T-helper 9 cell (primary cell): ENCODE data around the gene PIGT.

Source experiments
- DNase-seq: peaks from one replicate; pipeline ENCODE4 v3.0.0-alpha.2; 2020

PIGT gene

DNA sequence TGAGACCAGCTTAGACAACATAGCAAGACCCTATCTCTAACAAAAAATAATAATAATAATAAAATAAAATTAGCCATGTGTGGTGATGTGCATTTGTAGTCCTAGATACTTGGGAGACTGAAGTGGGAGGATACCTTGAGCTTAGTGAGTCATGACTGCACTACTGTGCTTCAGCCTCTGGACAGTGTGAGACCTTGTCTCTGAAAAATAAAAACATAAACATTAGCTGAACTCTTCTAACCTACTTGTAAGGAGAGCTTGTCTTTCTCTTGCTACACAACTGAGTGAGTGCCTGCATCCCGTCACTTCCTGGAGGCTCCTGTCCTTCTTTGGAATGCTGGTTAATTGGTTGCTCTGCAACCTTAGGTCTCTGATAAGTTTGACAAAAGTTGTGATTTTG lies 13.0 kb upstream of the PIGT start:
- no peak for DNase-seq

DNA sequence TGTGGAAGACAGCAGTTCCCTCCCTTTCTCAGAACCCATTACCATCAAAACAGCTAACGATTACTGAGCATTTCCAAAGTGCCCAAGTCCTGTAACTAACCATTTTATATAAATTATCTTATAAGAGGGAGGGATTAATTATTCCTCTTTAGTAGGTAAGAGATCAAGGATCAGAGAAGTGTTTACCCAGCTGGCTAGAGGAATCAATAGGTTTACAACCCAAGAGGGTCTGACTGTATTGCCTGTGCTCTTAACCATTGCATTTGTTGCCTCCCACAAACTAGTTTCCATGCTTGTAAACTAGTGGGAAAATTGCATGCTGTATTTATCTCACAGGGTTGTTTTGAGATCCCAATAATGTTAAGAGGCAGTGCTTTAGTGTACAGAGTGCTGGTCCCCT lies 11.5 kb upstream of the PIGT start:
- DNase-seq: no peak

DNA sequence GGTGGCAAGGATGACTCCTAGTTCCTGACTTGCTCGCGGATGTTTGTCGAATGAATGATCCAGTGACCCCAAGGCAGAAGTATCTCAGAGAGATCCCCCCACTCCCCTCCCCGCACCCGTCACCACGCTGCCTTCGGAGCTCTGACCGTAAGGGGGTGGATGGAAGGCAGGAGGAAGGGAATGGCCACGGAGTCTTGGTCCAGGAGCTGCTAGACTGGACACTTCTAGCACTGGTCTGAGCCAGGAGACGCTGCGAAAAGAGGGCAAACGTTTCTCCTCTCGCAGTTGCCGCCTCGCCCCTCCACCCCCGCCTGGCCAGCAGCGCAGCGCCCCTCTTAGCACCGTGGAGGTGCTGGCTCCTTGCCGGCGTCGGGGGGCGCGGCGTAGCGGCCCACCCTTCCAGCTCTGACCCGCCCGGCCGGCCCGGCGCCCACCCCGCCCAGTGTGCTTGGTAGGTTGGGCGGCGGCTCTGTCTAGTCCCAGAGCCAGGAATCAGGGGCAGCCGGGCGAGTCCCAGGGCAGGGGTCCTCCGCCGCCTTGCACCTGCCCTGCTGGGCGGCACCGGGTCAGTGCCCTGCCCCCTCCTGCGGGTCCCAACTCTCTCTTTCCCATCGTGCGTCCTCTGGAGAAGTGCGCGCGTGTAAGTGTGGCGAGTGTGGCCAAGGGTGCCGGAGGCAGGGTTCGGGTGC lies 10.2 kb upstream of the PIGT start:
- DNase-seq: no peak

DNA sequence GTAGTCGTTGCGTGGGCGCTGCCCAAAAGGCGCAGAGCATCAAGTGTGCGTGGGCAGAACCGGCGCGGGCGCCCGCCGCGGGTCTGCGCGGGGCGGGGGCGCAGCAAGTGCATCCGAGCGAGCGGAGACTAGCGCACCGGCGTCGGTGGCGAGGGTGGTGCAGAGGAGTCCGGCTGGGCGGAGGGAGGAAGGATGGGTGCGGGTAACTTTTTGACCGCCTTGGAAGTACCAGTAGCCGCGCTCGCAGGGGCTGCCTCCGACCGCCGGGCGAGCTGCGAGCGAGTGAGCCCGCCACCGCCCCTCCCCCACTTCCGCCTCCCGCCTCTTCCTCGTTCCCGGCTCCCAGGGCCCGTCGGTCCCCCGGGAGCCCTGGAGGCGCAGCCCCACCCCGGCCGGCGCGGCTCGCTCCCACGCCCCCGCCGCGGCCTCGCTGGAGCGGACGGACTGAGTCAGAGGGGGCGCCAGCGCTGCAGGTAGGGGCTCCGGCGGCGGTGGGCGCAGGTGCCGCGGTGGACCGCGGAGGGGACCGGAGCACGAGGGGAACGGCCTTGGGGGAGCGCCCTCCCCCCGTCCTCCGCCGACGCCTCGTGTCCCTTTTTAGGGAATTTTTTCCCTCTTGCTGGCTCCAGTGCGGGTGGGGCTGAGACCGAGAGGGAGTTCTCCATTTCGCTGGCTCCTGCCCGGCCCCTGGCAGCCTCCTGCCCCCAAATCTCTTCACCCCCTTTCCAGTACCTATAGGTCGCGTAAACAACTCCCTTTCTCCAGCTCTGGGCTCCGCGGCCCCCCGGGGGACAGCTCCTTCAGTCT lies 9.5 kb upstream of the PIGT start:
- peak; percentile 38 for DNase-seq

DNA sequence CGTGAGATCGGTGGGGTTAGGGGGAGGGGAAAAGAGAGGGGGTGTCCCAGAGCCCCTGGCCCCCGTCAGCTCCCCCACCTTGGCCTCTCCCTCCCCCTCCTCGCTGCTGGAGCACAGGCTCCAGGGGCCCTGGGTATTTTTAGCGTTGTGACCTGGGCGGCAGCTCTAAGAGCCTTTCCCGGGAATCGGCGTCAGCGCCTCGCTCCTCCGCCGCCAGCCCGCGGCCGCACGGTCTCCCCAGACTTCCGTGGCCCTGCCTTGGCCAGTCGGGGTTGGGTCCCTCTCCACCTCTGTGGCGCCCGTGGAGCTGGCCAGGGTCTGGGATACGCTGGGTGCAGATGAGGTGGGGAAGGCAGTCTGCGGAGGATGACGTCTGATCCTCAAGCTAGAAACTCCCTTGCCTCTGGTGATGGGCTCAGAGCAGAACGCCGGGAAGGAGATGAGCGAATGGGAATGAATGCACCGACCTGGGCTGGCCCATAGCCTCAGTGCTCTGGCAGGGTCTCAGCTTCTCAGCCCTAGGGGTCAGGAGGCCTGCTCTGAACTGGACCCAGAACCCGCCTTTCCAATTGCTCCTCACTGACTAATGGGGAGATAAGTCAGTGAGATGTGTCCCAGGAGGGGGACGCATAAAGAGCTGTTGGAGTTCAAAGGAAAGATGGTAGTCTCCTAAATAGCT lies 8.7 kb upstream of the PIGT start:
- no peak for DNase-seq

DNA sequence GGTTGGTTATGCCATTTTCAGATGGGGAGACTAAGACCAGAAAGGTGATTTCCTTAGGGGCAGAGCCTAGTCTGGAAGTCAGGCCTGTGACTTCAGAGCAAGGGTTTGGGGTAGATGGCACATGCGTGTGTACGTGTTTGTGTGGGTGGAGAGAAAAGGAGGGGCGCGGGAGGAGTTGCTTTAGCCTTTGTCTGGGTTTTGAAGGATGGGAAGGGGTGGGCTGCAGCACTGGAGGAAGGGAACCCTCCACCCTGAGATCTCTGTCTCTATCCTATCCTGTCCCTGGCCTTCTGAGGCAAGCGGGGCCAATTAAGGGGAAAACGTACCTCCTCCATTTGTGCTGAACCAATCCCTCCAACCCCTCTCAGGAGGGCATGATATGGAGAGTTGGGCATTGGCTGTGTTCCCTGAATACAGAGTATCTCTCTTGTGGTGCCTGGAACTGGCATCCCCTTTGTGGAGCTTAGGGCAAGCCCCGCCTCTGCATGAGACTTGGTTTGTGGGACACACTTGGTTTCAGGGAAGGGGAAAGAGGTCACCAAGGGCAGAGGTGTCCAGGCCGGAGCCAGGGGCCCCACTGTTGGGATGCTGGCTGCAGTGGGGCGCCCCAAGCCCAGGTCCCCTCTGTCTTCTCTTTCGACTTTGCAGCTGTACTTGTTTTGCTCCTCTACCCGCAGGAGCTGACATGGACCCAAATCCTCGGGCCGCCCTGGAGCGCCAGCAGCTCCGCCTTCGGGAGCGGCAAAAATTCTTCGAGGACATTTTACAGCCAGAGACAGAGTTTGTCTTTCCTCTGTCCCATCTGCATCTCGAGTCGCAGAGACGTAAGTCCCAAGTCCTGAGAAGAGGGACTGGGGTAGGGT lies 7.9 kb upstream of the PIGT start, which contains the start of gene DBNDD2:
DBNDD2 (plus strand) TSS at position 507 of the 863 bp plus-strand sequence; CDS start at position 686, 179 bp downstream.
- DNase-seq: no peak

DNA sequence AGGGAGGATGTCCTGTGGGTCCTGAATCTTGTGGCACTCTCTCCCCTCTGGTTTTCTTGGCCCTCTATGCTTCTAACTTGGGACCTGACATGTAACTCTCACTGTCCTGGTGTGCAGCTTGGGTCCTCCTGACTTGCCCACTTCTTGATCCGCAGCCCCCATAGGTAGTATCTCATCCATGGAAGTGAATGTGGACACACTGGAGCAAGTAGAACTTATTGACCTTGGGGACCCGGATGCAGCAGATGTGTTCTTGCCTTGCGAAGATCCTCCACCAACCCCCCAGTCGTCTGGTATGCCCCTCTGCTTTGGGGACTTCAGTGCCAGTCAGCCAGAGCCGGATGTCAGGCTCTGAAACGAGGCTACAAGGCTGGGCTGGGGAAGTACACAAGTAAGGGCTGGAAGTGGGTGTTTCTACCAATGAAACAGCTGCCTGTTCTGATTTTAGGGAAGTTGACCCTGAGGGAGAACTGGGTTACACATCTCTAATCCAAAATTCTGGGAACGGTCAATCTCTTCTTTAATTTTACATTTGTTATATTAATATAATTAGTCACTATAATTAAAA lies 7.2 kb upstream of the PIGT start:
- no peak for DNase-seq

DNA sequence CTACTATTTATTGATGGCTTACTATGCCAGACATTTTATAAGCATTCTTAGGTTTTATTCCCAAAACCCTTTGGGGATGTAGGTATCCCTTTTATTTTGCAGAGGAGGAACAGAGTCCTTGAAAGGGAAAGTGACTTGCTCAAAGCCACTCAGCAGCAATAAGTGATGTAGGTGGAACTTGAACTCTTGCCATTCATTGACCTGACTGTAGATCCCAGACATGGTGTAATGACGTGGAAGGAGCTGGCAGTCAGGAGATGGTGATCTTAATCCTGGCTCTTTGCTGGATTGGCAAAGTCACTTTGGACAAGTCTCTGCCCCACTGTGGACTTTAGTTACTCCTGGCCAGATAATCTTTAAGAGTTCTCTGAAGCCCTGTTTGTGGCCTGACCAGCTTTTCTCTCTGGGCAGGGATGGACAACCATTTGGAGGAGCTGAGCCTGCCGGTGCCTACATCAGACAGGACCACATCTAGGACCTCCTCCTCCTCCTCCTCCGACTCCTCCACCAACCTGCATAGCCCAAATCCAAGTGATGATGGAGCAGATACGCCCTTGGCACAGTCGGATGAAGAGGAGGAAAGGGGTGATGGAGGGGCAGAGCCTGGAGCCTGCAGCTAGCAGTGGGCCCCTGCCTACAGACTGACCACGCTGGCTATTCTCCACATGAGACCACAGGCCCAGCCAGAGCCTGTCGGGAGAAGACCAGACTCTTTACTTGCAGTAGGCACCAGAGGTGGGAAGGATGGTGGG lies 6.2 kb upstream of the PIGT start:
- no peak for DNase-seq

DNA sequence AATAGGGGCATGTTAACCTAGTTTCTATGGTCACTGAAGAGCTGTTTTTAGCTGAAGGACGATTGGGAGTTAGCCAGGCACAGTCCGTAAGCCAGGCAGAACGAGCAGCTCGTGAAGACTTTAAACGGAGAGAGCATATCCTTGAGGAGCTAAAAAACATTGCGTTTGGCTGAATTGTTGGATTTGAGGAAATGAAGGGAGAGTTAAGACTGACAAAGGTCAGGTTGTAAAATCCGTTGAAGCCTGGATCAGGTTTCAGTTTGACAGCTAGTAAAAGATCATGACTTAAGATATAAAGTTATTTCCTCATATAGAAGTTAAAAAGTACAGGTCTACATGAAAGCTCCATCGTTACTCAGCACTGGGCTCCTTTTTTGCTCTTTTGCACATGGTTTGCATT lies 5.1 kb upstream of the PIGT start:
- DNase-seq: no peak

DNA sequence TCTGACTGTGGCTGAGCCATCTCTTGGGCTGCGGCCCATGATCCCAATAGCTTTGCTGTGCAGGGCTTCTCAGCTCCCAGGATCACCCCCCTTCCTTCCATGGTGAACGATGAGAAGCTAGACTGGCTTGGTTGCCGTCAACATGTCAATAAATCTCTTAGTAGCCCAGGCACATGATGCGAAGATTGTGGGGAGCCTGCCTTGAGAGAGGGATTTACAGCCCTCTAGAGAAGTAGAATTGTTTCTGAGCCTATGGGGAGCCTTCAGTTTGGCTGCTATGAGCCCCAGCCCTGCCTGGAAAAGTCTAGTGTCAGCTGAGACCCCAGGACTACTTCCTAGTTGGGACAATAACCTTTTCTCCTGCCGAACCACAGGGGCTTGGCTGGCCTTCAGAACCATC lies 3.3 kb upstream of the PIGT start:
- no peak for DNase-seq

DNA sequence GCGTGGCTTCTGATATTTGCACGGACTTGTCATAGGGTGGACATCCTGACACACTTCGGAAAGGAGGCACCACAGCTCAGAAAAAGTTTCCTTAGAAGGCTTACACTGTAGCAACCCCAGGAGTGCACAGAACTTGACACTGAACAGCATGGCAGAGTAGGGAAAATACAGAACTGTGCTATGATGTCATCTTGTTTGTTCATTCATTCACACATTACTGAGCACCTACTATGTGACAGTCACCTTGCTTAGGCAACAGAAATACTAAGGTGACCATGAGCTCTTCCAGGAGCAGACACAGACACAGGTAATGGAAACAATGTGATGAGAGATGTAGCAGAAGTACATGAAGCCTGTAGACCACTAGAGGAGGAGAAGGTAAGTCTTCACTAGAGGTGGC lies 2.5 kb upstream of the PIGT start:
- DNase-seq: no peak

DNA sequence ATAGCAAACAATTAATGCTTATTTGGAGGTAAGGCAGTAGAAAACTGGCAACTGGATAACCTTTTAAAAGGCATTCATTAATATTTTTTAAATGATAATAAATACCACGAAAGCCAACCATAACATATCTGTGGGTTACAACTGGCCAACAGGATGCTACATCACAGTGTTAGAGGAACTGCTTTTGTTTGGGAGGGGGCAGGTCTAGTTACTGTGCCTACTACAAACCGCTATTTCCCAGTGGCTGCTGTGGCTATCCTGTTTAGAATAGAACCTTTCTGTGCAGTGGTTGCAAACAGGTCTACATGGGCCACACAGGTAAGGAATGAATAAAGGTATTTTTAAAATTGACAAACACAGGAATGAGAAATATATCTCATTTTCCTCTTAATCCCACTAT lies 976 bp downstream of the PIGT start:
- no peak for DNase-seq

DNA sequence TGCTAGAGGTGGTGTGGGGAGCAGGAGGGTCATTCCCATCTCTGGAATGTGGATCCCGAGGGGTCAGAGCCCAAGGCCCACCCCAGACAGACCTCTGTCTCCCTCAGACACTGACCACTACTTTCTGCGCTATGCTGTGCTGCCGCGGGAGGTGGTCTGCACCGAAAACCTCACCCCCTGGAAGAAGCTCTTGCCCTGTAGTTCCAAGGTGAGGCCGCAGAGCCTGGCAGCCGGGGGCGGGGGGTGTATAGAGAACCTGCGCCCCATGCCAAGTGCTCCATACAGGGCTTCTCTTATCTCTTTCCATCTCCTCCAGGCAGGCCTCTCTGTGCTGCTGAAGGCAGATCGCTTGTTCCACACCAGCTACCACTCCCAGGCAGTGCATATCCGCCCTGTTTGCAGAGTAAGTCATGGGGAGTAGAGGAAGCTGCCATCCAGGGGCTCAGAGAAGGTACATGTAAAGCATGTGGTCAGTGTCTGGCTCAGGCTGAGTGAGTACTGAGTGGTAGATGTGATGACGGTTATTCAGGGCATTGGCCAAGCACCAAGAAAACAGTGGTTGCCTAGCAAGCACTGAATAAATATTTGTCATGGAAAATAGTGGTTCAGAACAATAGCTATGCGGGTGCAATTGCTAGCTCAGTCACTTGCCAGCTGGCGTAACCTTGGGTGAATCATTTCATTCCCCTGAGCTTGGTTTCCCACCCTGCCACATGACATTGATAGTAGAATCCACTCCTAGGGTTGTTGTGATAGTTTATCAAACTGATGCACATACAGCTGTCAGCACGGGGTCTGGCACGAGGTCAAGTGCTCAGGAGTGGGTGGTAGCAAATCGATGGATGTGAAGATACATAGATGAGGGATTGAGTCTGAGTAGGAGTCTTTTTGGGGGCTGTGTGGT lies 3.5 kb downstream of the PIGT start:
- DNase-seq: no peak

DNA sequence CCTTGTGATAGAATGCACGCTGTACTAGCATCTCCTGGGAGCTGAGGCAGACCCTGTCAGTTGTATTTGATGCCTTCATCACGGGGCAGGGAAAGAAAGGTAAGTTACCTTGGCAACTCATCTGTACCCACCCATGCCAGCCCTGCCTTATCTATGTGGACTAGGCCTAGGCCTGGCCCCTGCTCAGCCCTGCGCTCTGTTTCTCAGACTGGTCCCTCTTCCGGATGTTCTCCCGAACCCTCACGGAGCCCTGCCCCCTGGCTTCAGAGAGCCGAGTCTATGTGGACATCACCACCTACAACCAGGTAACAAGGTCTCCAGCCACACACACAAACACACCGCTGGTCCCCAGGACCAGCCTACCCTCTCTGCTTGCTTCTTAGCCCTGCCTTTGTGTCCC lies 4.2 kb downstream of the PIGT start:
- DNase-seq: no peak

DNA sequence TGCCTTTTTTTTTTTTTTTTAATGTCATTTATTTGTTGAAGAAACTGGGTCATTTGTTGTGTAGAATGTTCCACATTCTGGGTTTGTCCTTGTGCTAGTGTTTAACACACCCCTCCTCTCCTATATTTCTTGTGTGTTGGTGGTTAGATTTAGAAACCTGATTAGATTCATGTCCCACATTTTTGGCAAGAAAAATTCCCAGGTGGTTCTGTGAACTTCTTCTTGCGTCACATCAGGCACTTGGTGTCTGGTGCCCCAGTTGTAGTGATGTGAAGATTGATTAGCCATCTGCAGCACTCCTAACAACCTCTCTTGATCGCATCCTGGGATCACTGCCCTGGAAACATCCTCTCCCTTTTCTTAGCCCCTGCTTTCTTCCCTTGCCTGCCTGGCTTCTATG lies 7.8 kb downstream of the PIGT start:
- no peak for DNase-seq

DNA sequence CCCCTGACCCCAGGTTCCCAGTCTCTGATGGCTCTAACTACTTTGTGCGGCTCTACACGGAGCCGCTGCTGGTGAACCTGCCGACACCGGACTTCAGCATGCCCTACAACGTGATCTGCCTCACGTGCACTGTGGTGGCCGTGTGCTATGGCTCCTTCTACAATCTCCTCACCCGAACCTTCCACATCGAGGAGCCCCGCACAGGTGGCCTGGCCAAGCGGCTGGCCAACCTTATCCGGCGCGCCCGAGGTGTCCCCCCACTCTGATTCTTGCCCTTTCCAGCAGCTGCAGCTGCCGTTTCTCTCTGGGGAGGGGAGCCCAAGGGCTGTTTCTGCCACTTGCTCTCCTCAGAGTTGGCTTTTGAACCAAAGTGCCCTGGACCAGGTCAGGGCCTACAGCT lies 9.6 kb downstream of the PIGT start:
- DNase-seq: no peak

DNA sequence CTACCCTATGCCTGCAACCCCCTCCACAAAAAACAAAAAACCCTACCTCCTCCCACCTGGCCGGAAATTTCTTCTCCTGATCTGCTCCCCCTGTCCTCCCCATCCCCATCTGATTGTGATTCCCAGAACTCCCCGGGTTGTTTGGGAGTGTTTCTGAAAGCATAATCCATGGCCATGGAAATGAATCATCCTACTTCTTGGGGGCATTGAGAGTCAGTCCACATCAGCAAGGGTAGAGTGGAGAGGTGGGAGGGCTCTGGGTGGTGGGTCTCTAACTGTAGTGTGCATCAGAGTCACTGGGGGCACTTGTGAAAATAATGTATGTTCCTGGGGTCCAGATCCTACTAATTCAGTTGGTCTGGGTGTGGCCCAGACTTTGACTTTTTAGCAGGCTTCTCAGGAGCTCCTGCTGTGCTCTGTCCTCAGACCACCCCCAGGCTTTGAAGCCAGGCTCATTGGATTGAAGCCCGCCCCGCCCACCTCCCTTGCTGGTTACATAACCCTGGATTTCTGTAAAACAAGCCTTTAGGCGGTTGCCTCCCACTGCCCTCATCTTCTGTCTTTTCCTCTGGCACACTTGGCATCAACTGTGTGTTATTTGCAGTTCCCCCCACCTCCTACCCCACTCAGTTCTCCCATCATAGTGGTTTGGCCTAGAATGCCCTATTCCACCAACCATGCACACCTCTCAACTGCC lies 10.5 kb downstream of the PIGT start:
- DNase-seq: no peak

DNA sequence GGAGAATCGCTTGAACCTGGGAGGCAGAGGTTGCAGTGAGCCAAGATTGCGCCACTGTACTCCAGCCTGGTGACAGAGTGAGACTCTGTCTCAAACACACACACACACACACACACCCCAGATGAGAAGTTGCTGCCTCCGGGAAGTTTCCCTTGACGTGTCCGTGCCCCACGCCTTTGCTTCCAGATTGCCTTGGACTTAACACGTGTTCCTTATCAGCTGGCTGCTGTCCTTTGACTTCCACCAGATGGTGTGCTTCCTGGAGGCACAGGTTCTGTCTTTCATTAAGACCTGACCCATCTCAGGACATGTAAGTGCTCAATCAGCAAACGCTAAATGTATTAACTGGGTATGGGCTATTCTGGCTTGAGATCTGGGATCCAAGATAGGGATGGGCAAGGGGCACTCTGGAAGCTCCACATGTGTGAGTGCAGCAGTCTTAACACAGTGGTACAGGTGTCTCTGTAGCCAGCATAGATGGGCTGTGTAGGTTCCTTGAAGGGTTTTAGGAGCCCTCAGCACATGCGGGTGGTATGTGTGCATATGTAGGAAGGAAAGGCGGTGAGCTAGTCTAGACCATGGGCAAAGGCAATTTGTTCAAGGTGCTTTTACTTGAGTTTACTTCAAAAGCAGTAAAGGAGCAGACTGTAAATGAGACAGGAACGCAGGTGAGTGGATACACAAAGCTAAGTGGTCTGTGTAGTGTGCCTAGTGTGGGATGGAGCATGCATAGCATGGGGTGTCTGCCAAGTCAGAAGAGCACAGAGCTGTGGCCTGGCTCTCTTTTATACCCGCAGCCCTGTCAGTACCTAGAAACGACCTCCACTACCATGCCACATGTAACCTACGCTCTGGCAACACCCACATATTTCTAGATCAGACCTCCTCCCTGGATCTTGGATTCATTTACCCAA lies 11.6 kb downstream of the PIGT start:
- DNase-seq: no peak

DNA sequence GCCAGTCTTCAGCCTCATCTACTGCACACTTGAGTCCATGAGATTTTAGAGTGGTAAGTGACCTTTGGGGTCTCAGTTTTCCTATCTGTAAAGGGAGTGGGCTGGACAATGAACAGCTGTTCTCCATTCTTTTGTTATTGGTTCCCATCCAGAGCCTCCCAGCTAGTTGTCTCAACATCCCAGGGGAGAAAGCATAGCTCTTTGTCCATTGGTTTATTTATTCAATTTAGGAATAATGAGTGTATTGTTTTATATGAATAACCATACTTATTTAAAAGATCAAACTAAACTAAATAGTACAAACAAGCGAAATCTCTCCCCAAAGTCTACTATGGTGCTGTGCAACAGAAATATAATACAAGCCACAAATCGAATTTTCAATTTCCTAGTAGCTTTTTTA lies 13.7 kb downstream of the PIGT start:
- DNase-seq: no peak
